GM12878 (cell line): ENCODE data around the gene MMD2. TPM values are rescaled to one million over a fixed set of nuclear protein-coding genes. Genes with fewer than 3 reads are reported as not detected.

Experiments
- ATAC-seq: fragments of 200-7000 bp; cut with Tn5 transposase; 3 replicates; pipeline ENCODE4 v1.9.1; 2020; ENCODE audit warnings: mild to moderate bottlenecking, moderate library complexity
- BruUV-seq: library from RNA; stranded (reverse); fragments of 400-500 nt; replicated peaks from 2 replicates; lab custom pipeline; 2021; lab: Mats Ljungman, UMichigan
- CTCF ChIA-PET: fragments of 300-600 bp; sonication (Branson Sonifier 250); formaldehyde crosslinking; extraction: SDS; loops from one replicate; lab custom pipeline; 2021; ENCODE audit warnings: inconsistent platforms; lab: Yijun Ruan, JAX
- POLR2A ChIA-PET: fragments of 350-600 bp; formaldehyde crosslinking; extraction: SDS; loops from one replicate; lab custom pipeline; 2021; ENCODE audit warnings: inconsistent platforms; lab: Charles Lee
- RAD21 ChIA-PET: fragments of 300-600 bp; sonication (Branson Sonifier 250); formaldehyde crosslinking; loops from one replicate; lab custom pipeline; 2023; ENCODE audit warnings: antibody characterized with exemption; ENCODE audit not compliant: unreplicated experiment; lab: Charles Lee
- SMC1A ChIA-PET: fragments of 300-600 bp; sonication (Branson Sonifier 250); formaldehyde crosslinking; loops from one replicate; lab custom pipeline; 2023; ENCODE audit not compliant: unreplicated experiment, uncharacterized antibody; lab: Charles Lee
- DNase-seq: peaks from one replicate; pipeline ENCODE4 v3.0.0-alpha.2; 2011; ENCODE audit warnings: low read depth, low spot score
- FAIRE-seq: peaks from 3 replicates; lab custom pipeline; 2011; peaks lifted over from hg19 to GRCh38; lab: Jason Lieb, UNC
- H2AFZ ChIP-seq: 2 replicates; pipeline ENCODE4 v1.6.0; 2011; ENCODE audit warnings: low read depth, low read length, control low read depth; ENCODE audit not compliant: control insufficient read depth
- H3K27ac ChIP-seq: 2 replicates; pipeline ENCODE4 v1.5.1; 2011; ENCODE audit warnings: control low read depth; ENCODE audit not compliant: control insufficient read depth, insufficient read depth
- H3K27me3 ChIP-seq, 2 experiments: replicated peaks in 1 of 2; 2 replicates each; pipeline versions ENCODE4 v1.6.0 to v1.6.1; 2011; ENCODE audit warnings: low read length in 1 of 2; ENCODE audit not compliant: control insufficient read depth in 2 of 2, insufficient read depth in 2 of 2
- H3K36me3 ChIP-seq, 2 experiments: 2 replicates each; pipeline ENCODE4 v1.5.1; 2011; ENCODE audit warnings: low read length in 1 of 2; ENCODE audit not compliant: control insufficient read depth in 2 of 2, insufficient read depth in 2 of 2
- H3K4me1 ChIP-seq: 2 replicates; pipeline ENCODE4 v1.6.1; 2011; ENCODE audit warnings: mild to moderate bottlenecking, low read length, moderate library complexity, mixed read lengths; ENCODE audit not compliant: control insufficient read depth, insufficient read depth
- H3K4me2 ChIP-seq: 2 replicates; pipeline ENCODE4 v1.6.0; 2011; ENCODE audit warnings: control low read depth; ENCODE audit not compliant: control insufficient read depth, insufficient read depth
- H3K4me3 ChIP-seq: fragments of 200-600 bp; sonication (generic); 2 replicates; pipeline ENCODE4 v1.5.1; 2016
- H3K79me2 ChIP-seq: 2 replicates; pipeline ENCODE4 v1.6.0; 2011; ENCODE audit warnings: low read length; ENCODE audit not compliant: control insufficient read depth, insufficient read depth
- H3K9ac ChIP-seq: 2 replicates; pipeline ENCODE4 v1.8.0; 2011; ENCODE audit warnings: low read length, control low read depth, mixed read lengths; ENCODE audit not compliant: control insufficient read depth, insufficient read depth
- H3K9me3 ChIP-seq: replicated peaks from 3 replicates; pipeline ENCODE4 v1.5.1; 2011; ENCODE audit warnings: mild to moderate bottlenecking, low read length; ENCODE audit not compliant: control insufficient read depth, insufficient read depth
- H4K20me1 ChIP-seq: 2 replicates; pipeline ENCODE4 v1.6.0; 2011; ENCODE audit not compliant: control insufficient read depth, insufficient read depth
- EZH2 ChIP-seq: IDR thresholded peaks from 2 replicates; pipeline ENCODE4 v1.6.1; 2012; ENCODE audit warnings: low read depth, mild to moderate bottlenecking, control low read depth, inconsistent platforms, low read length, borderline replicate concordance; ENCODE audit not compliant: control insufficient read depth
- GABPA ChIP-seq: IDR thresholded peaks from 2 replicates; pipeline ENCODE4 v1.6.1; 2014; ENCODE audit warnings: antibody characterized with exemption, low read depth, mild to moderate bottlenecking, inconsistent platforms
- MEF2A ChIP-seq: IDR thresholded peaks from 2 replicates; pipeline ENCODE4 v1.6.1; 2011; ENCODE audit warnings: low read depth, mild to moderate bottlenecking, low read length, moderate library complexity; ENCODE audit not compliant: insufficient read depth
- MTA2 ChIP-seq: fragments of 450-650 bp; IDR thresholded peaks from 2 replicates; pipeline ENCODE4 v1.6.1; 2016; ENCODE audit warnings: low read depth, mild to moderate bottlenecking, moderate library complexity
- NR2C2 ChIP-seq: IDR thresholded peaks from 2 replicates; pipeline ENCODE4 v1.6.1; 2011; ENCODE audit warnings: borderline replicate concordance, low read depth; ENCODE audit not compliant: control insufficient read depth, insufficient read length
- NR2F1 ChIP-seq: fragments of 450-650 bp; conservative IDR thresholded peaks from 2 replicates; pipeline ENCODE4 v1.6.1; 2017; ENCODE audit warnings: mild to moderate bottlenecking
- PAX5 ChIP-seq: IDR thresholded peaks from 2 replicates; pipeline ENCODE4 v1.6.1; 2011; ENCODE audit warnings: low read depth, low read length, borderline replicate concordance
- PKNOX1 ChIP-seq: fragments of 450-650 bp; IDR thresholded peaks from 2 replicates; pipeline ENCODE4 v1.6.1; 2016; ENCODE audit warnings: mild to moderate bottlenecking
- POLR2AphosphoS2 ChIP-seq: IDR thresholded peaks from 2 replicates; pipeline ENCODE4 v1.6.1; 2011; ENCODE audit warnings: low read depth, mild to moderate bottlenecking, low read length, improper control_type of control experiment, moderate library complexity
- RCOR1 ChIP-seq: conservative IDR thresholded peaks from 2 replicates; pipeline ENCODE4 v1.6.1; 2012; ENCODE audit warnings: low read depth, low read length, improper control_type of control experiment
- YBX1 ChIP-seq: fragments of 450-650 bp; IDR thresholded peaks from 2 replicates; pipeline ENCODE4 v1.6.1; 2016; ENCODE audit warnings: antibody characterized with exemption
- ZNF384 ChIP-seq: IDR thresholded peaks from 2 replicates; pipeline ENCODE4 v1.6.1; 2012; ENCODE audit warnings: low read depth, mild to moderate bottlenecking, low read length, improper control_type of control experiment, borderline replicate concordance
- ZNF687 ChIP-seq: fragments of 450-650 bp; IDR thresholded peaks from 2 replicates; pipeline ENCODE4 v1.6.1; 2017; ENCODE audit warnings: mild to moderate bottlenecking, moderate library complexity
- WGBS: methylation state at CpG from one replicate; pipeline ENCODE4 v1.1.6; 2016; ENCODE audit warnings: low lambda C conversion rate; ENCODE audit not compliant: insufficient replicate concordance, insufficient coverage; ENCODE audit errors: missing lambda C conversion rate; 5-methylcytosine and 5-hydroxymethylcytosine counted together
- in situ Hi-C: fragments of 300-500 bp; cut with MboI; formaldehyde crosslinking; loops from 9 replicates; pipeline ENCODE4 v1.14.3; 2018; ENCODE audit warnings: mixed read lengths
- intact Hi-C: fragments of 100-400 bp; cut with micrococcal nuclease; formaldehyde crosslinking; loops from one replicate; pipeline ENCODE4 v1.14.2; 2022; ENCODE audit not compliant: unreplicated experiment
- polyA plus RNA-seq, 11 experiments: library from polyadenylated mRNA; depleted of rRNA in 4 of 11; unstranded in 6 of 11; stranded (reverse) in 5 of 11; fragments of >200 nt; fragmentation: Nextera tagmentation in 4 of 11; fragmentation: Illumina TruSeq in 1 of 11; extraction: Ambion mirVana in 4 of 11; extraction: Trizol in 1 of 11; gene quantifications; 1 replicate in 1 of 11; 2 replicates in 10 of 11; pipeline versions ENCODE4 v1.2.1 to v1.2.3, GENCODE V29; 2011 to 2016; ENCODE audit warnings: inconsistent platforms in 2 of 11, missing spikeins in 2 of 11, low read depth in 1 of 11
- total RNA-seq, 4 experiments: library from RNA; depleted of rRNA in 3 of 4; stranded (reverse); fragments of >200 nt in 3 of 4; fragmentation: Illumina TruSeq in 1 of 4; extraction: Trizol in 1 of 4; gene quantifications; 2 replicates each; pipeline versions ENCODE4 v1.2.1 to v1.2.3, GENCODE V29; 2013 to 2021
- TF ChIP-seq, protein P1 (sequence below): fragments of 450-650 bp; IDR thresholded peaks from 2 replicates; pipeline ENCODE4 v1.6.1; 2017; ENCODE audit warnings: mild to moderate bottlenecking, low read depth, inconsistent platforms; ENCODE audit not compliant: poor library complexity, severe bottlenecking
- TF ChIP-seq, protein P2 (sequence below): fragments of 450-650 bp; IDR thresholded peaks from 2 replicates; pipeline ENCODE4 v1.6.1; 2017; ENCODE audit warnings: low read depth, mild to moderate bottlenecking, moderate library complexity

Gene MMD2
- total and polyA plus RNA-seq, 10 of the 15 experiments (the other 5 are each of a cell fraction or from before 2014, with no cell fraction given), result not detected

- Histone ChIP-seq H4K20me1 (no peaks in the 10 kb centered on the region), H3K9me3 (no peaks in the 10 kb centered on the region), H3K4me3 (no peak overlapping the region), H3K4me2 (no peak overlapping the region), H3K27me3 (no peaks in the 10 kb centered on the region; a peak in 1 of 4 replicates), H2AFZ (no peak overlapping the region), H3K36me3 (no peaks in the 10 kb centered on the region), H3K9ac (no peak overlapping the region), H3K4me1 (no peaks in the 10 kb centered on the region), H3K27ac (no peak overlapping the region), H3K79me2 (no peaks in the 10 kb centered on the region)
- in situ Hi-C loops (no loop called here), intact Hi-C loops (no loop called here)
- RAD21 ChIA-PET, result no interaction called here
- FAIRE-seq (no peak), DNase-seq (no peak), ATAC-seq (no peak)
- 22% methylated on average over 3 of the region's 3 CpGs for WGBS
- BruUV-seq, result no TSS peak
- SMC1A ChIA-PET, result no interaction called here
- POLR2A ChIA-PET, result no interaction called here
- CTCF ChIA-PET, result no interaction called here
- no peak for TF ChIP-seq PKNOX1
- no peak for TF ChIP-seq YBX1
- no peak for TF ChIP-seq NR2C2
- TF ChIP-seq, protein P1, sequence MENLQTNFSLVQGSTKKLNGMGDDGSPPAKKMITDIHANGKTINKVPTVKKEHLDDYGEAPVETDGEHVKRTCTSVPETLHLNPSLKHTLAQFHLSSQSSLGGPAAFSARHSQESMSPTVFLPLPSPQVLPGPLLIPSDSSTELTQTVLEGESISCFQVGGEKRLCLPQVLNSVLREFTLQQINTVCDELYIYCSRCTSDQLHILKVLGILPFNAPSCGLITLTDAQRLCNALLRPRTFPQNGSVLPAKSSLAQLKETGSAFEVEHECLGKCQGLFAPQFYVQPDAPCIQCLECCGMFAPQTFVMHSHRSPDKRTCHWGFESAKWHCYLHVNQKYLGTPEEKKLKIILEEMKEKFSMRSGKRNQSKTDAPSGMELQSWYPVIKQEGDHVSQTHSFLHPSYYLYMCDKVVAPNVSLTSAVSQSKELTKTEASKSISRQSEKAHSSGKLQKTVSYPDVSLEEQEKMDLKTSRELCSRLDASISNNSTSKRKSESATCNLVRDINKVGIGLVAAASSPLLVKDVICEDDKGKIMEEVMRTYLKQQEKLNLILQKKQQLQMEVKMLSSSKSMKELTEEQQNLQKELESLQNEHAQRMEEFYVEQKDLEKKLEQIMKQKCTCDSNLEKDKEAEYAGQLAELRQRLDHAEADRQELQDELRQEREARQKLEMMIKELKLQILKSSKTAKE, result no peak
- no peak for TF ChIP-seq ZNF687
- no peak for TF ChIP-seq ZNF384
- TF ChIP-seq POLR2AphosphoS2, result no peak
- no peak for TF ChIP-seq EZH2
- TF ChIP-seq MEF2A, result no peak
- no peak for TF ChIP-seq GABPA
- no peak for TF ChIP-seq MTA2
- no peak for TF ChIP-seq PAX5
- TF ChIP-seq, protein P2, sequence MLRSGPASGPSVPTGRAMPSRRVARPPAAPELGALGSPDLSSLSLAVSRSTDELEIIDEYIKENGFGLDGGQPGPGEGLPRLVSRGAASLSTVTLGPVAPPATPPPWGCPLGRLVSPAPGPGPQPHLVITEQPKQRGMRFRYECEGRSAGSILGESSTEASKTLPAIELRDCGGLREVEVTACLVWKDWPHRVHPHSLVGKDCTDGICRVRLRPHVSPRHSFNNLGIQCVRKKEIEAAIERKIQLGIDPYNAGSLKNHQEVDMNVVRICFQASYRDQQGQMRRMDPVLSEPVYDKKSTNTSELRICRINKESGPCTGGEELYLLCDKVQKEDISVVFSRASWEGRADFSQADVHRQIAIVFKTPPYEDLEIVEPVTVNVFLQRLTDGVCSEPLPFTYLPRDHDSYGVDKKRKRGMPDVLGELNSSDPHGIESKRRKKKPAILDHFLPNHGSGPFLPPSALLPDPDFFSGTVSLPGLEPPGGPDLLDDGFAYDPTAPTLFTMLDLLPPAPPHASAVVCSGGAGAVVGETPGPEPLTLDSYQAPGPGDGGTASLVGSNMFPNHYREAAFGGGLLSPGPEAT, result no peak
- TF ChIP-seq RCOR1, result no peak
- TF ChIP-seq NR2F1, result no peak
Observed at GRCh38 chr7:4888161-4888560, 70.8 kb downstream of the MMD2 start.
